H1 (cell line): ENCODE results near the gene NME1. TPM values are rescaled to one million over a fixed set of nuclear protein-coding genes. Genes with fewer than 3 reads are reported as not detected.

Source experiments
- CTCF ChIA-PET: fragments of 300-600 bp; sonication (Branson Sonifier 250); formaldehyde crosslinking; loops from one replicate; lab custom pipeline; 2021; ENCODE audit not compliant: partially characterized antibody; lab: Charles Lee
- POLR2A ChIA-PET: fragments of 300-600 bp; sonication (Branson Sonifier 250); formaldehyde crosslinking; loops from one replicate; lab custom pipeline; 2021; ENCODE audit warnings: inconsistent platforms; ENCODE audit not compliant: partially characterized antibody; lab: Charles Lee
- DNase-seq, 2 experiments: peaks; one replicate each; pipeline versions ENCODE4 v3.0.0 to v3.0.0-alpha.2; 2010 to 2022; ENCODE audit warnings: low spot score in 2 of 2, low read depth in 1 of 2, mixed read lengths in 1 of 2
- FAIRE-seq: peaks from 2 replicates; lab custom pipeline; 2011; peaks lifted over from hg19 to GRCh38; lab: Jason Lieb, UNC
- H2AFZ ChIP-seq: 2 replicates; pipeline ENCODE4 v1.8.1; 2012; ENCODE audit warnings: low read length, inconsistent platforms
- H2AK5ac ChIP-seq: 2 replicates; pipeline ENCODE4 v1.6.1; 2013; ENCODE audit warnings: low read depth, low read length
- H2BK120ac ChIP-seq: replicated peaks from 2 replicates; pipeline ENCODE3; 2013; ENCODE audit warnings: low read depth, low read length, inconsistent platforms
- H2BK12ac ChIP-seq: 2 replicates; pipeline ENCODE4 v1.6.1; 2013; ENCODE audit warnings: low read depth, low read length
- H2BK15ac ChIP-seq: 2 replicates; pipeline ENCODE4 v1.6.1; 2013; ENCODE audit warnings: low read length
- H2BK20ac ChIP-seq: 2 replicates; pipeline ENCODE4 v1.6.1; 2013; ENCODE audit warnings: low read length
- H2BK5ac ChIP-seq: 2 replicates; pipeline ENCODE4 v1.6.1; 2013; ENCODE audit warnings: low read depth, low read length
- H3K14ac ChIP-seq: 2 replicates; pipeline ENCODE4 v1.6.1; 2013; ENCODE audit warnings: inconsistent platforms; ENCODE audit not compliant: insufficient read length
- H3K18ac ChIP-seq: 2 replicates; pipeline ENCODE4 v1.6.1; 2013; ENCODE audit warnings: low read length; ENCODE audit errors: extremely low read depth
- H3K23ac ChIP-seq: 2 replicates; pipeline ENCODE4 v1.6.1; 2013; ENCODE audit warnings: inconsistent platforms; ENCODE audit not compliant: insufficient read length
- H3K23me2 ChIP-seq: 2 replicates; pipeline ENCODE4 v1.6.1; 2013; ENCODE audit warnings: low read depth, low read length
- H3K27ac ChIP-seq: 2 replicates; pipeline ENCODE4 v1.6.1; 2011; ENCODE audit warnings: low read depth, low read length, inconsistent platforms
- H3K27me3 ChIP-seq, 4 experiments: replicated peaks in 1 of 4; 1 replicate in 1 of 4; 2 replicates in 3 of 4; pipeline versions ENCODE4 v1.6.1 to v1.8.1; 2011 to 2013; ENCODE audit warnings: low read length in 3 of 4, mild to moderate bottlenecking in 3 of 4, inconsistent platforms in 2 of 4, mixed read lengths in 2 of 4, moderate library complexity in 1 of 4; ENCODE audit not compliant: control insufficient read depth in 3 of 4, insufficient read depth in 3 of 4; ENCODE audit errors: extremely low read depth in 1 of 4
- H3K36me3 ChIP-seq, 4 experiments: 2 replicates each; pipeline versions ENCODE4 v1.6.1 to v1.8.1; 2011 to 2013; ENCODE audit warnings: mild to moderate bottlenecking in 4 of 4, low read length in 3 of 4, moderate library complexity in 2 of 4, control low read depth in 1 of 4, inconsistent platforms in 1 of 4; ENCODE audit not compliant: insufficient read depth in 4 of 4, control insufficient read depth in 2 of 4
- H3K4ac ChIP-seq: replicated peaks from 2 replicates; pipeline ENCODE3; 2013; ENCODE audit warnings: low read length, low read depth, mixed read lengths, inconsistent platforms; ENCODE audit not compliant: insufficient read length
- H3K4me1 ChIP-seq, 4 experiments: replicated peaks in 1 of 4; 1 replicate in 1 of 4; 2 replicates in 3 of 4; pipeline versions ENCODE4 v1.6.1 to v1.8.1; 2011 to 2013; ENCODE audit warnings: low read length in 3 of 4, inconsistent platforms in 2 of 4, mixed read lengths in 1 of 4; ENCODE audit not compliant: insufficient read depth in 4 of 4, control insufficient read depth in 3 of 4
- H3K4me2 ChIP-seq, 2 experiments: 2 replicates each; pipeline versions ENCODE4 v1.6.1 to v1.8.1; 2011 to 2013; ENCODE audit warnings: low read depth in 2 of 2, low read length in 2 of 2, control low read depth in 1 of 2, inconsistent platforms in 1 of 2, mild to moderate bottlenecking in 1 of 2; ENCODE audit not compliant: insufficient read depth in 1 of 2
- H3K4me3 ChIP-seq, 4 experiments: fragments of 200-600, 300-600 bp in 1 of 4; sonication (generic), shearing (Covaris generic), sonication (Bioruptor Twin) in 1 of 4; 2 replicates each; pipeline versions ENCODE4 v1.5.1 to v1.8.1; 2011 to 2016; ENCODE audit warnings: low read length in 4 of 4, low read depth in 3 of 4, control low read depth in 2 of 4, inconsistent platforms in 2 of 4, mild to moderate bottlenecking in 2 of 4, mixed read lengths in 1 of 4, moderate library complexity in 1 of 4; ENCODE audit not compliant: insufficient read depth in 2 of 4; ENCODE audit errors: extremely low read depth in 1 of 4
- H3K56ac ChIP-seq: replicated peaks from 2 replicates; pipeline ENCODE3; 2013; ENCODE audit warnings: low read depth, mild to moderate bottlenecking, mixed read lengths, low read length, inconsistent platforms; ENCODE audit not compliant: insufficient read length
- H3K79me1 ChIP-seq: 2 replicates; pipeline ENCODE4 v1.6.1; 2013; ENCODE audit warnings: low read depth, low read length, control low read depth
- H3K79me2 ChIP-seq, 2 experiments: 2 replicates each; pipeline versions ENCODE4 v1.6.1 to v1.8.1; 2012 to 2013; ENCODE audit warnings: low read length in 2 of 2, mild to moderate bottlenecking in 2 of 2, inconsistent platforms in 1 of 2; ENCODE audit not compliant: insufficient read depth in 2 of 2, control insufficient read depth in 1 of 2
- H3K9ac ChIP-seq, 4 experiments: replicated peaks in 1 of 4; 1 replicate in 1 of 4; 2 replicates in 3 of 4; pipeline versions ENCODE4 v1.6.1 to v1.8.1; 2011 to 2013; ENCODE audit warnings: low read depth in 3 of 4, low read length in 3 of 4, control low read depth in 2 of 4, mild to moderate bottlenecking in 2 of 4, moderate library complexity in 2 of 4, inconsistent platforms in 1 of 4; ENCODE audit errors: extremely low read depth in 1 of 4
- H3K9me3 ChIP-seq, 2 experiments: 2 replicates each; pipeline versions ENCODE4 v1.6.1 to v1.8.1; 2012 to 2013; ENCODE audit warnings: mild to moderate bottlenecking in 2 of 2, moderate library complexity in 2 of 2, control low read depth in 1 of 2, inconsistent platforms in 1 of 2, low read depth in 1 of 2, low read length in 1 of 2, mixed read lengths in 1 of 2; ENCODE audit not compliant: insufficient read depth in 2 of 2
- H4K20me1 ChIP-seq, 2 experiments: replicated peaks in 1 of 2; 2 replicates each; pipeline versions ENCODE3 to v1.8.1; 2011 to 2013; ENCODE audit warnings: inconsistent platforms in 2 of 2, low read length in 2 of 2, mild to moderate bottlenecking in 1 of 2; ENCODE audit not compliant: insufficient read depth in 2 of 2, control insufficient read depth in 1 of 2
- H4K5ac ChIP-seq: 2 replicates; pipeline ENCODE4 v1.6.1; 2013; ENCODE audit warnings: low read length, low read depth, mixed read lengths, inconsistent platforms; ENCODE audit not compliant: insufficient read length
- H4K8ac ChIP-seq: 2 replicates; pipeline ENCODE4 v1.8.0; 2013; ENCODE audit warnings: mild to moderate bottlenecking, moderate library complexity, low read length, inconsistent platforms; ENCODE audit not compliant: insufficient read depth; ENCODE audit errors: extremely low read depth
- H4K91ac ChIP-seq: replicated peaks from 2 replicates; pipeline ENCODE3; 2013; ENCODE audit warnings: low read length, mixed read lengths, inconsistent platforms; ENCODE audit not compliant: insufficient read length
- ATF3 ChIP-seq: IDR thresholded peaks from 2 replicates; pipeline ENCODE4 v1.6.1; 2011; ENCODE audit warnings: low read depth, mild to moderate bottlenecking, low read length; ENCODE audit not compliant: insufficient read depth
- BCL11A ChIP-seq, 2 experiments: IDR thresholded peaks; one replicate each; pipeline ENCODE4 v1.6.1; 2011; ENCODE audit warnings: low read depth in 2 of 2, low read length in 2 of 2, mild to moderate bottlenecking in 2 of 2
- EGR1 ChIP-seq: IDR thresholded peaks from 2 replicates; pipeline ENCODE4 v1.6.1; 2011; ENCODE audit warnings: low read depth, low read length, borderline replicate concordance
- HDAC6 ChIP-seq: IDR thresholded peaks from one replicate; pipeline ENCODE4 v1.7.1; 2012; ENCODE audit warnings: low read depth, mild to moderate bottlenecking, inconsistent platforms, low read length, moderate library complexity
- JUN ChIP-seq: IDR thresholded peaks from 2 replicates; pipeline ENCODE4 v1.6.1; 2011; ENCODE audit warnings: low read depth, mild to moderate bottlenecking, improper control_type of control experiment, low read length
- KDM5A ChIP-seq: fragments of 200-600 bp; IDR thresholded peaks from 2 replicates; pipeline ENCODE4 v1.7.1; 2012; ENCODE audit warnings: mild to moderate bottlenecking, low read length, inconsistent platforms, mixed read lengths
- NANOG ChIP-seq: IDR thresholded peaks from 2 replicates; pipeline ENCODE4 v1.6.1; 2011; ENCODE audit warnings: low read length, low read depth, mild to moderate bottlenecking, inconsistent platforms; ENCODE audit not compliant: insufficient read depth, poor library complexity, severe bottlenecking
- PHF8 ChIP-seq: fragments of 200-600 bp; sonication (generic); conservative IDR thresholded peaks from 2 replicates; pipeline ENCODE4 v1.7.1; 2012; ENCODE audit warnings: low read depth, mild to moderate bottlenecking, inconsistent platforms, low read length, moderate library complexity
- SUZ12 ChIP-seq: fragments of 200-600 bp; sonication (generic); IDR thresholded peaks from 2 replicates; pipeline ENCODE4 v1.6.1; 2012; ENCODE audit warnings: mild to moderate bottlenecking, inconsistent platforms, low read length, moderate library complexity, mixed read lengths
- TAF1 ChIP-seq: IDR thresholded peaks from 2 replicates; pipeline ENCODE4 v1.6.1; 2011; ENCODE audit warnings: mild to moderate bottlenecking, low read depth, low read length
- ZNF274 ChIP-seq: IDR thresholded peaks from 2 replicates; pipeline ENCODE4 v1.7.0; 2012; ENCODE audit warnings: low read length, borderline replicate concordance; ENCODE audit errors: extremely low read depth
- WGBS, 2 experiments: shearing (Covaris generic) in 1 of 2; methylation state at CpG; one replicate each; pipeline versions ENCODE4 v1.1.6 to v1.1.7; 2013 to 2015; ENCODE audit warnings: low lambda C conversion rate in 2 of 2, mixed read lengths in 2 of 2, inconsistent platforms in 1 of 2, low coverage in 1 of 2, missing lambda C conversion rate in 1 of 2; ENCODE audit not compliant: insufficient replicate concordance in 2 of 2, insufficient coverage in 1 of 2, insufficient read length in 1 of 2; ENCODE audit errors: extremely low coverage in 1 of 2, missing lambda C conversion rate in 1 of 2; 5-methylcytosine and 5-hydroxymethylcytosine counted together
- polyA plus RNA-seq, 7 experiments: library from polyadenylated mRNA; depleted of rRNA in 3 of 7; stranded (reverse) in 5 of 7; unstranded in 2 of 7; fragments of >200 nt in 5 of 7; fragments of 200-250 nt in 2 of 7; gene quantifications; 1 replicate in 5 of 7; 2 replicates in 1 of 7; 4 replicates in 1 of 7; pipeline versions ENCODE4 v1.2.1 to v1.2.3, GENCODE V29; 2011 to 2013; ENCODE audit warnings: missing spikeins in 2 of 7, mixed read lengths in 2 of 7
- total RNA-seq: library from RNA; stranded (reverse); fragmentation: NEBNext Ultra II Directional; extraction: Animal tissue kit (Norgen Biotek cat#: 25700); gene quantifications from 2 replicates; pipeline ENCODE4 v1.2.1, GENCODE V29; 2021

NME1 gene
- total and polyA plus RNA-seq, 2 of the 8 experiments (the other 6 are each of a cell fraction or from before 2014, with no cell fraction given) = 307 to 380 TPM

GRCh38 chr17:51135956-51136355 is 17.4 kb upstream of the NME1 start:
- Histone ChIP-seq H2BK12ac (no peak overlapping the region), H2AFZ (no peak overlapping the region), H3K27me3 (no peaks in the 10 kb centered on the region), H3K23ac (no peak overlapping the region), H3K9ac (no peak overlapping the region), H3K79me1 (no peaks in the 10 kb centered on the region), H4K5ac (no peak overlapping the region), H3K4me3 (no peak overlapping the region), H2BK15ac (no peak overlapping the region), H2AK5ac (no peak overlapping the region), H3K4ac (no peak overlapping the region), H3K4me2 (no peak overlapping the region), H3K36me3 (no peaks in the 10 kb centered on the region), H3K23me2 (no peaks in the 10 kb centered on the region), H4K20me1 (no peaks in the 10 kb centered on the region), H3K9me3 (no peaks in the 10 kb centered on the region), H4K91ac (no peak overlapping the region), H2BK20ac (no peak overlapping the region), H4K8ac (no peak overlapping the region), H3K79me2 (no peaks in the 10 kb centered on the region), H3K18ac (no peak overlapping the region), H3K56ac (no peak overlapping the region), H3K4me1 (no peaks in the 10 kb centered on the region), H3K27ac (no peak overlapping the region), H3K14ac (no peak overlapping the region), H2BK5ac (no peak overlapping the region), H2BK120ac (no peak overlapping the region)
- no peak for TF ChIP-seq TAF1
- TF ChIP-seq KDM5A = no peak
- TF ChIP-seq JUN = no peak
- TF ChIP-seq ZNF274 = no peak
- no peak for TF ChIP-seq HDAC6
- no peak for TF ChIP-seq EGR1
- TF ChIP-seq BCL11A (IDR thresholded peaks at IDR 0.05; ENCODE audit: low read depth in 2 of 2, low read length in 2 of 2) = no peak
- no peak for TF ChIP-seq ATF3
- TF ChIP-seq NANOG = no peak
- TF ChIP-seq SUZ12 = no peak
- TF ChIP-seq PHF8 = no peak
- no peak for FAIRE-seq
- ChIA-PET CTCF (interaction anchor here (0.8 to 1.6 kb wide), 4 partner anchors 17 to 136 kb away, joined by 3 to 6 read pairs (median 4); no protein-coding TSS in a partner anchor), POLR2A (interaction anchor here (1.2 to 2.5 kb wide), 2 partner anchors 14 to 26 kb away, joined by 4 to 7 read pairs; partner anchors contain the start of gene SPAG9)
- no peak for DNase-seq
- 90% methylated on average over 3 of the region's 3 CpGs; no CpG with 5 or more reads in 1 of the 2 experiments for whole genome bisulfite sequencing, 2 experiments
